BLaER1 treated with 17β-estradiol and CSF1 and Interleukin-3, amounts not matched to agents 10 nM and 100 nM (cell line): ENCODE data around the gene FRMPD2.
"Not testable (repeated sequence)": the region's sequence is repeated elsewhere in the genome, so short reads cannot be mapped to it uniquely, and the experiment has no call there.

Experiments used
- H3K27ac ChIP-seq, 11 experiments: shearing (Covaris generic); formaldehyde crosslinking; 2 replicates each; pipeline ENCODE4 v1.8.1; 2022
- H3K27me3 ChIP-seq, 11 experiments: shearing (Covaris generic); formaldehyde crosslinking; 2 replicates each; pipeline ENCODE4 v1.8.1; 2022
- H3K36me3 ChIP-seq, 11 experiments: shearing (Covaris generic); formaldehyde crosslinking; 2 replicates each; pipeline ENCODE4 v1.8.1; 2022
- H3K4me1 ChIP-seq, 10 experiments: shearing (Covaris generic); formaldehyde crosslinking; 2 replicates each; pipeline ENCODE4 v1.8.1; 2022
- H3K4me2 ChIP-seq, 11 experiments: shearing (Covaris generic); formaldehyde crosslinking; 2 replicates each; pipeline ENCODE4 v1.8.1; 2022
- H3K4me3 ChIP-seq, 10 experiments: shearing (Covaris generic); formaldehyde crosslinking; 2 replicates each; pipeline ENCODE4 v1.8.1; 2022
- H3K9ac ChIP-seq, 11 experiments: shearing (Covaris generic); formaldehyde crosslinking; 2 replicates each; pipeline ENCODE4 v1.8.1; 2022
- H3K9me3 ChIP-seq, 11 experiments: shearing (Covaris generic); formaldehyde crosslinking; replicated peaks in 1 of 11; 2 replicates each; pipeline ENCODE4 v1.8.1; 2022
- H4K20me1 ChIP-seq, 11 experiments: shearing (Covaris generic); formaldehyde crosslinking; 2 replicates each; pipeline ENCODE4 v1.8.1; 2022
- Cebpa-rat ChIP-seq, 11 experiments: shearing (Covaris generic); IDR thresholded peaks; 2 replicates each; pipeline ENCODE4 v1.8.1; 2022

Gene FRMPD2

DNA sequence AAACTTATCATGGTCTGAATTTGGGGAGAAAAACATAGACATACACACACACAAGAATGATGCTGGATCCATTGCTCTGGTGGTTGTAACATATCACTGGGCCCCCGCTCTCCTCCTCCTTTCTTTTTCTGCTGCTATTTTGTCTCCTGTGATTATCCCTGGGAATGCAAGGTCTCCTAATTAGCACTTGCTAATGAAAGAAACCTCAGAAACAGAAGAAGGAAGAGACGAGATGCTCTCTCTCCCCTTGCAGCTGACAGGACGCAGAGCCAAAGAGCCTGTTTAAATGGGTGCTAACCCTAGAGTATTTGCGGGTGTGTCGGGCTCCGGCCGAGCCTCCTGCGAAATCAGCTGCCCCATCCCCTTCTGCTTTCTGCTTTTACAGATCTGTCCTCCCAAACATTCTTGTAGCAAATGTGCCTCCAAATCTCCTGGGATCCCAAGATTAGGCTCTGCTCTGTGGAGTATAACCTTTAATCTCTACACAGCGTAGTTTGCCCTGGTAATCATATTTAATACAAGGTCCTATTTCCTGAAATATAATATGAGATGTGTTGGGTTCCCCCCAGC lies 81.5 kb downstream of the FRMPD2 start:
- no peaks in the 10 kb centered on the region for H4K20me1 ChIP-seq
- H3K9ac ChIP-seq, result no peak overlapping the region
- no peaks in the 10 kb centered on the region for H3K36me3 ChIP-seq
- H3K27ac ChIP-seq, result no peak overlapping the region
- no peaks in the 10 kb centered on the region for H3K9me3 ChIP-seq
- no peaks in the 10 kb centered on the region for H3K27me3 ChIP-seq
- no peak overlapping the region for H3K4me3 ChIP-seq
- TF ChIP-seq Cebpa-rat (IDR thresholded peaks at IDR 0.05), result no peak
- H3K4me1 ChIP-seq, result no peaks in the 10 kb centered on the region
- H3K4me2 ChIP-seq, result no peak overlapping the region

DNA sequence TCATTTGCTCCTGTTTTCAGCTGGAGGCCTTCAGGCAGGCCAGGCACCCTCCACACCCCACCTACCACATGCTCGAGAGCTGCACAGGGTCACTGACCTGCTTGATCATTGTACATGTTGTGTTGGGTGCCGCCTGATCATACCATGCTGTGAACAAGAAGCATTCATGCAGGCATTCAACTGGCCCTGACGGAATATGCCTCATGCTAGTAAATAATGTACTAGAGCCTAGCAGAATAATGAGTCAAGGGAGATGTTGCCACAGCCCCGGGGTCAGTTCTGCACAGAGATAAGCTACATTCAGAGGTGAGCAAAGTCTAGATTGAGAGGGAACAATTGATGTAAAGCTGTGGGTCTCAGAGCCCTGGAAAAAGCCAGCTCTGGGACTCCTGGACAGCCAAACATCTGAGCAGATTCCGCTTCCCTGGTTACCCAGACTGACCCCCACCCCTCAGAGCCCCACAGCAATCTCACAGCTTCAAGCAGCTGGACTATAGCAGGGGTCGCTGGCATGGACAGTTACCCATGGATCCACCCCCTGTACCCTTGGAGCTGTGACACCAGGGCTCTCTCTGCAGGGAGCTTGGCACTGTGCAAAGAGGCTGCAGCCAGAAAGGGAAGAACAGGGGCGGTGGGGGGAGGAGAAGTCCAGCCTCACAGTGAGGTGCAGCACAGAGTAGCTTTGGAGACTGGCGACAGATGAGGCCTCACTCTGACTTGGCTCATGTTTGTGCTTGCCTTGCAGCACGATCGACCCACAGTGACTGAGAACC lies 86.6 kb downstream of the FRMPD2 start:
- Histone ChIP-seq H3K4me2 (no peak overlapping the region), H3K27me3 (no peaks in the 10 kb centered on the region), H3K4me3 (no peak overlapping the region), H4K20me1 (no peaks in the 10 kb centered on the region), H3K4me1 (no peaks in the 10 kb centered on the region), H3K9me3 (0 out of 22 replicates have a peak, but pooled peaks cover 0 to 4% (median 0%) of the 10 kb centered on the region in 11 experiments), H3K36me3 (no peaks in the 10 kb centered on the region), H3K27ac (no peak overlapping the region), H3K9ac (no peak overlapping the region)
- no peak for TF ChIP-seq Cebpa-rat (IDR thresholded peaks at IDR 0.05)

DNA sequence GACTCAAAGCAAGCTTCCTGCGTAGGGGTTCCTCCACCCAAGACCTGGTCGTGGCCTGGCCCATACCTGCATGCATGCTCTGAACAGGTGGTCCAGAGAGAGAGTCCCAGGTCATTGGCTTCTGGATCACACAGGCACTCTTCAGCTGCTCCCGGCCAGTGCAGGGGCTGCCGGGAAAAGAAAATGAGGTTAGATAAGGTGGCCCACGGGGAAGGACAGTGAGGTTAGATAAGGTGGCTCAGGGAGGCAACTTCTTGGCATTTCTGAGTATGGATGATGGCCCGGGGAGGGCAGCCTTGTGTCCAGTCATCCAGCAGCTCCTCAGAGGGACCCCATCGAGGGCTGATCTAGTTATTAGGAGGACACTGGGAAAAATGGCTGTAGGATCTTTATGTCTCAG lies 87.4 kb downstream of the FRMPD2 start:
- 0 out of 22 replicates have a peak, but pooled peaks cover 0 to 4% (median 0%) of the 10 kb centered on the region in 11 experiments for H3K9me3 ChIP-seq
- no peak overlapping the region for H3K27ac ChIP-seq
- no peak overlapping the region for H3K4me2 ChIP-seq
- no peaks in the 10 kb centered on the region for H3K36me3 ChIP-seq
- H3K4me1 ChIP-seq, result no peaks in the 10 kb centered on the region
- H3K4me3 ChIP-seq, result no peak overlapping the region
- no peaks in the 10 kb centered on the region for H4K20me1 ChIP-seq
- no peak overlapping the region for H3K9ac ChIP-seq
- TF ChIP-seq Cebpa-rat (IDR thresholded peaks at IDR 0.05), result no peak
- no peaks in the 10 kb centered on the region for H3K27me3 ChIP-seq

DNA sequence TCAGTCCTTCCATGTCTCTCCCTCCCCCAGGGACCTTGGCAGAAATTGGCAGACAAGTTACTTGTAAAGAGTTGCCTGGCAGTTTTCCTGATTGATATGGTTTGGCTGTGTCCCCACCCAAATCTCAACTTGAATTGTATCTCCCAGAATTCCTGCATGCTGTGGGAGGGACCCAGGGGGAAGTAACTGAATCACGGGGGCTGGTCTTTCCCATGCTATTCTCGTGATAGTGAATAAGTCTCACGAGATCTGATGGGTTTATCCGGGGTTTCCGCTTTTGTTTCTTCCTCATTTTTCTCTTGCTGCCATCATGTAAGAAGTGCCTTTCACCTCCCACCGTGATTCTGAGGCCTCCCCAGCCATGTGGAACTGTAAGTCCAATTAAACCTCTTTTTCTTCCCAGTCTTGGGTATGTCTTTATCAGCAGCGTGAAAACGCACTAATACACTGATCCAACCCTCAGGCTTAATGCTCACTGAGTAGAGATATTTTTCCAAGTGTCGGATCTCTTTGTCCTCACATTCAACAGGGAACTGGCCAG lies 88.2 kb downstream of the FRMPD2 start:
- not testable (repeated sequence) for H3K4me1 ChIP-seq, H3K4me3 ChIP-seq, H3K36me3 ChIP-seq, H3K9me3 ChIP-seq, H3K4me2 ChIP-seq, H3K9ac ChIP-seq, H3K27me3 ChIP-seq, H4K20me1 ChIP-seq, H3K27ac ChIP-seq

GRCh38 chr10:48184224-48184623 lies 90.3 kb downstream of the FRMPD2 start:
- no peaks in the 10 kb centered on the region for H3K36me3 ChIP-seq
- no peak for TF ChIP-seq Cebpa-rat (IDR thresholded peaks at IDR 0.05)

GRCh38 chr10:48172715-48173114 lies 101.8 kb downstream of the FRMPD2 start:
- not testable (repeated sequence) for H3K9me3 ChIP-seq, H3K36me3 ChIP-seq, H3K4me2 ChIP-seq, H3K27ac ChIP-seq, H3K27me3 ChIP-seq, H3K4me3 ChIP-seq, H4K20me1 ChIP-seq, H3K4me1 ChIP-seq, H3K9ac ChIP-seq

More at GRCh38 chr10:48184224-48184623, 90.3 kb downstream of the FRMPD2 start:
- no peak overlapping the region for H3K4me2 ChIP-seq
- no peak overlapping the region for H3K27ac ChIP-seq
- no peaks in the 10 kb centered on the region for H3K4me1 ChIP-seq
- no peaks in the 10 kb centered on the region for H4K20me1 ChIP-seq
- 0 out of 22 replicates have a peak, but pooled peaks cover 0 to 4% (median 0%) of the 10 kb centered on the region in 11 experiments for H3K9me3 ChIP-seq
- H3K9ac ChIP-seq, result no peak overlapping the region
- no peaks in the 10 kb centered on the region for H3K27me3 ChIP-seq
- H3K4me3 ChIP-seq, result no peak overlapping the region

DNA sequence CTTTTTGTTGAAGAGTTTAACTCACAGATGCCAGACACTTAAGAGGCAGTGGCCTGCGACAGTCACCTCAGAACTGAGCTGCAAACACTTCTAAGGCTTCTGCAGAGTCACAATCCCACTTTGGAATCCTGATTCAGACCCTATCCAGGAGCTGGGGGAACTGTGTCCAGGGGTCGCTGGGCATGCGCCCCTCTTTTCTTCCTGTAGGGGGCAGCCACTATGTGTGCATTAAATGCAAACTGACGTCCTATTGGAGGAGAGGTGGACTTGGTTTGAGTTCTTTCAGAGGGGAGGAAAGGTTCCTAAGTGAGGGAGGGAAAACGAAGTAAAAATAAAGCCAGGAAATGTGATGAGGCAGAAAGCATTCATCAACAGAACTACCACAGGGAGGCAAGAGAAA lies 113.8 kb downstream of the FRMPD2 start:
- not testable (repeated sequence) for H3K4me1 ChIP-seq, H3K9me3 ChIP-seq

GRCh38 chr10:48160163-48160562 lies 114.3 kb downstream of the FRMPD2 start:
- H3K36me3 ChIP-seq, H3K9me3 ChIP-seq, H3K4me3 ChIP-seq, H3K27me3 ChIP-seq, H3K4me2 ChIP-seq, H3K27ac ChIP-seq, H4K20me1 ChIP-seq, H3K9ac ChIP-seq, H3K4me1 ChIP-seq: not testable (repeated sequence)

More for the DNA sequence above, 113.8 kb downstream of the FRMPD2 start:
- not testable (repeated sequence) for H3K27me3 ChIP-seq, H3K4me2 ChIP-seq, H3K4me3 ChIP-seq, H3K9ac ChIP-seq, H3K36me3 ChIP-seq, H4K20me1 ChIP-seq, H3K27ac ChIP-seq

GRCh38 chr10:48154211-48155140 lies 120.0 kb downstream of the FRMPD2 start:
- not testable (repeated sequence) for H3K36me3 ChIP-seq, H3K4me3 ChIP-seq, H4K20me1 ChIP-seq, H3K9ac ChIP-seq, H3K4me1 ChIP-seq, H3K9me3 ChIP-seq, H3K27me3 ChIP-seq, H3K27ac ChIP-seq
- 0 out of 22 replicates have a peak overlapping the region, but pooled peaks of 1 of the 11 experiments have one; percentile 26 for H3K4me2 ChIP-seq

- not testable (repeated sequence) for H3K27me3 ChIP-seq, H3K9me3 ChIP-seq, H3K9ac ChIP-seq, H3K4me1 ChIP-seq, H3K27ac ChIP-seq, H3K4me2 ChIP-seq, H3K36me3 ChIP-seq, H3K4me3 ChIP-seq, H4K20me1 ChIP-seq
Observed at GRCh38 chr10:48147643-48148042, 126.9 kb downstream of the FRMPD2 start.

GRCh38 chr10:48143721-48144642 lies 130.5 kb downstream of the FRMPD2 start:
- H3K4me1 ChIP-seq, H3K36me3 ChIP-seq, H3K4me2 ChIP-seq: not testable (repeated sequence)

GRCh38 chr10:48140949-48141348 lies 133.5 kb downstream of the FRMPD2 start:
- H4K20me1 ChIP-seq, H3K9ac ChIP-seq, H3K9me3 ChIP-seq, H3K36me3 ChIP-seq, H3K4me1 ChIP-seq, H3K27me3 ChIP-seq, H3K27ac ChIP-seq, H3K4me3 ChIP-seq, H3K4me2 ChIP-seq: not testable (repeated sequence)

More at GRCh38 chr10:48143721-48144642, 130.5 kb downstream of the FRMPD2 start:
- not testable (repeated sequence) for H4K20me1 ChIP-seq, H3K4me3 ChIP-seq, H3K9ac ChIP-seq, H3K9me3 ChIP-seq, H3K27me3 ChIP-seq, H3K27ac ChIP-seq
